Endothelial cell of umbilical vein (primary cell): Measurements from ENCODE around the gene ANTXRL. TPM values are rescaled to one million over a fixed set of nuclear protein-coding genes. Genes with fewer than 3 reads are reported as not detected.
"Not testable (repeated sequence)": the region's sequence is repeated elsewhere in the genome, so short reads cannot be mapped to it uniquely, and the experiment has no call there.

ENCODE experiments used
- BruUV-seq: library from RNA; stranded (reverse); fragments of 400-500 nt; replicated peaks from 2 replicates; lab custom pipeline; 2021; lab: Mats Ljungman, UMichigan
- CTCF ChIA-PET: fragments of 300-600, 350-600 bp; sonication (Branson Sonifier 250); formaldehyde crosslinking; loops from one replicate; lab custom pipeline; 2021; ENCODE audit warnings: antibody characterized with exemption, inconsistent platforms; lab: Charles Lee
- POLR2A ChIA-PET: fragments of 300-600, 350-600 bp; sonication (Branson Sonifier 250); formaldehyde crosslinking; loops from one replicate; lab custom pipeline; 2021; ENCODE audit warnings: antibody characterized with exemption, inconsistent platforms; lab: Charles Lee
- DNase-seq: peaks from one replicate; pipeline ENCODE4 v3.0.0-alpha.2; 2011; ENCODE audit warnings: low read depth, low spot score
- FAIRE-seq: peaks from 2 replicates; lab custom pipeline; 2011; peaks lifted over from hg19 to GRCh38; lab: Jason Lieb, UNC
- H2AFZ ChIP-seq: 2 replicates; pipeline ENCODE4 v1.6.0; 2012; ENCODE audit warnings: low read depth, low read length, control low read depth, inconsistent platforms
- H3K27ac ChIP-seq: 2 replicates; pipeline ENCODE4 v1.5.1; 2011; ENCODE audit warnings: low read depth, mild to moderate bottlenecking, control low read depth, low read length, moderate library complexity; ENCODE audit not compliant: insufficient read depth
- H3K27me3 ChIP-seq, 2 experiments: 2 replicates each; pipeline versions ENCODE4 v1.6.0 to v1.6.1; 2011; ENCODE audit warnings: low read length in 2 of 2, mixed read lengths in 1 of 2; ENCODE audit not compliant: control insufficient read depth in 2 of 2, insufficient read depth in 2 of 2
- H3K36me3 ChIP-seq, 2 experiments: 2 replicates in 1 of 2; 3 replicates in 1 of 2; pipeline ENCODE4 v1.5.1; 2011; ENCODE audit warnings: low read length in 2 of 2, mild to moderate bottlenecking in 1 of 2, moderate library complexity in 1 of 2; ENCODE audit not compliant: control insufficient read depth in 2 of 2, insufficient read depth in 2 of 2; ENCODE audit errors: extremely low read depth in 1 of 2
- H3K4me1 ChIP-seq: 3 replicates; pipeline ENCODE4 v1.5.1; 2011; ENCODE audit warnings: mild to moderate bottlenecking, low read length; ENCODE audit not compliant: control insufficient read depth, insufficient read depth; ENCODE audit errors: extremely low read depth
- H3K4me2 ChIP-seq: 2 replicates; pipeline ENCODE4 v1.6.1; 2011; ENCODE audit warnings: low read length, control low read depth, mixed read lengths; ENCODE audit not compliant: insufficient read depth
- H3K4me3 ChIP-seq, 3 experiments: fragments of 200-600 bp in 1 of 3; sonication (generic), shearing (Covaris generic) in 1 of 3; replicated peaks in 1 of 3; 2 replicates each; pipeline ENCODE4 v1.5.1; 2011 to 2016; ENCODE audit warnings: control low read depth in 3 of 3, low read length in 3 of 3, mild to moderate bottlenecking in 2 of 3, inconsistent platforms in 1 of 3, low read depth in 1 of 3, moderate library complexity in 1 of 3; ENCODE audit not compliant: insufficient read depth in 1 of 3
- H3K79me2 ChIP-seq: 2 replicates; pipeline ENCODE4 v1.6.0; 2012; ENCODE audit warnings: low read length, inconsistent platforms; ENCODE audit not compliant: control insufficient read depth, insufficient read depth
- H3K9ac ChIP-seq: replicated peaks from 2 replicates; pipeline ENCODE3; 2011; ENCODE audit warnings: low read length, control low read depth; ENCODE audit not compliant: insufficient read depth; ENCODE audit errors: extremely low read depth
- H3K9me1 ChIP-seq: replicated peaks from 3 replicates; pipeline ENCODE4 v1.6.0; 2011; ENCODE audit warnings: mild to moderate bottlenecking, low read length; ENCODE audit not compliant: control insufficient read depth, insufficient read depth; ENCODE audit errors: extremely low read depth
- H3K9me3 ChIP-seq: replicated peaks from 2 replicates; pipeline ENCODE4 v1.5.1; 2012; ENCODE audit warnings: low read length, inconsistent platforms; ENCODE audit not compliant: control insufficient read depth, insufficient read depth
- H4K20me1 ChIP-seq: replicated peaks from 2 replicates; pipeline ENCODE3; 2011; ENCODE audit warnings: mild to moderate bottlenecking, low read length; ENCODE audit not compliant: control insufficient read depth, insufficient read depth; ENCODE audit errors: extremely low read depth
- EZH2 ChIP-seq: IDR thresholded peaks from 2 replicates; pipeline ENCODE4 v1.6.1; 2012; ENCODE audit warnings: borderline replicate concordance, low read depth, mild to moderate bottlenecking, moderate library complexity, low read length, inconsistent platforms; ENCODE audit not compliant: severe bottlenecking
- FOS ChIP-seq: IDR thresholded peaks from 2 replicates; pipeline ENCODE4 v1.6.1; 2011; ENCODE audit warnings: mild to moderate bottlenecking, low read length, moderate library complexity, borderline replicate concordance; ENCODE audit not compliant: insufficient read depth
- JUN ChIP-seq: IDR thresholded peaks from 2 replicates; pipeline ENCODE4 v1.6.1; 2011; ENCODE audit warnings: borderline replicate concordance, low read depth; ENCODE audit not compliant: insufficient read length, insufficient read depth
- MAX ChIP-seq: IDR thresholded peaks from 2 replicates; pipeline ENCODE4 v1.6.1; 2011; ENCODE audit not compliant: insufficient read depth, insufficient read length
- MYC ChIP-seq: IDR thresholded peaks from one replicate; pipeline ENCODE4 v1.6.1; 2011; ENCODE audit warnings: mild to moderate bottlenecking, low read depth, low read length
- POLR2A ChIP-seq: IDR thresholded peaks from 2 replicates; pipeline ENCODE4 v1.6.1; 2012; ENCODE audit warnings: low read depth, mild to moderate bottlenecking, control low read depth, low read length
- POLR2AphosphoS5 ChIP-seq: IDR thresholded peaks from 2 replicates; pipeline ENCODE4 v1.6.1; 2012; ENCODE audit warnings: low read depth, mild to moderate bottlenecking, control low read depth, low read length, moderate library complexity; ENCODE audit not compliant: insufficient read depth
- dilution Hi-C: fragments of 300-500 bp; cut with MboI; formaldehyde crosslinking; loops from one replicate; pipeline ENCODE4 v1.15.0; 2019; ENCODE audit warnings: low sequenced_read_pairs; ENCODE audit not compliant: extremely low pct_ligation_motif_present
- intact Hi-C: fragments of 100-400 bp; cut with micrococcal nuclease; formaldehyde crosslinking; loops from one replicate; pipeline ENCODE4 v1.10.0; 2022
- polyA plus RNA-seq, 4 experiments: library from polyadenylated mRNA; depleted of rRNA in 3 of 4; stranded (reverse) in 3 of 4; unstranded in 1 of 4; fragments of >200 nt; gene quantifications; 2 replicates each; pipeline versions ENCODE4 v1.2.1 to v1.2.3, GENCODE V29; 2011 to 2012; ENCODE audit warnings: missing spikeins in 1 of 4
- total RNA-seq: library from RNA; stranded (reverse); gene quantifications from 2 replicates; pipeline ENCODE4 v1.2.3, GENCODE V29; 2021
- TF ChIP-seq, protein P1 (sequence below), 2 donors: IDR thresholded peaks; 1 replicate in 1 of 2; 2 replicates in 1 of 2; pipeline ENCODE4 v1.5.1; 2011; ENCODE audit warnings: low read length in 2 of 2, mild to moderate bottlenecking in 2 of 2, moderate library complexity in 2 of 2, control low read depth in 1 of 2, inconsistent platforms in 1 of 2, low read depth in 1 of 2; ENCODE audit not compliant: insufficient read depth in 1 of 2; ENCODE audit errors: extremely low read depth in 1 of 2

Gene ANTXRL
- total and polyA plus RNA-seq, 2 donors (not counting 3 experiments of a cell fraction or from before 2014, with no cell fraction given): not detected

DNA sequence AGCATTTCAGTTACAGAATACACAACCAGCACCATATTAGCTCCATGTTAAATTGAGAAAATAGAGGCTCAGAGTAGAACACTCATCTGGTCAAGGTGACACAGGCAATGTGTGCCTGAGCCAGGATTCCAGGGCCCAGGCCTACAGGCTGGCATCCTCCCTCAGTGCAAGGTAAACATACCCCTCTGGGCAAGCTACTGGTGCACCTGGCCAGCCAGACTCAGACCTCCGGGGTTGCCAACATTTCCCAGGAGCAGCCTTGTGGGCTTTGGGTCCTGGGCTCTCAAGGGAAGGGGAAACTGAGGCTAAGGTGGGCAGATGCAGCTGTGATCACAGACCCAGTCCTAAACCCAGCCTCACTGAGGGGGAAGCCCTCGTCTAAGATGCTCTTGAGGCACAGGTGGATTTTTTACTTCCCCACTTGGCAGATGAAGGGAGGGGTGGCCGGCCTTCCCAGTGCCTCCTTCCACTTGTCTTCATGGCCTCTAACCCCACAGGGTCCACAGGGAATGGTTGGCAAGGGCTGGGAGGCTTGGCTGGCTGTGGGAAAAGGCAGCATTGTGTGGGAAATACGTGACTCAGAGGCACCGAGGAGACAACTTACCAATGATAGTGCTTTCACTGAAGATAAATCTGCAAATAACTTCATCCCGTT, 23.8 kb upstream of the ANTXRL start:
- H4K20me1 ChIP-seq, H3K9me3 ChIP-seq, H3K27ac ChIP-seq, H3K4me3 ChIP-seq, H3K79me2 ChIP-seq, H3K4me1 ChIP-seq, H3K27me3 ChIP-seq, BruUV-seq, H2AFZ ChIP-seq, CTCF ChIA-PET, dilution Hi-C loops, H3K9ac ChIP-seq, FAIRE-seq, H3K9me1 ChIP-seq, intact Hi-C loops, H3K4me2 ChIP-seq, DNase-seq, POLR2A ChIA-PET, H3K36me3 ChIP-seq: not testable (repeated sequence)

GRCh38 chr10:46263831-46264268, 22.9 kb upstream of the ANTXRL start:
- no peak for FAIRE-seq
- dilution Hi-C loops: no loop called here

More at GRCh38 chr10:46263831-46264268, 22.9 kb upstream of the ANTXRL start:
- Histone ChIP-seq H4K20me1 (no peaks in the 10 kb centered on the region), H3K4me3 (no peak overlapping the region), H3K4me2 (no peak overlapping the region), H3K9me3 (no peaks in the 10 kb centered on the region), H3K36me3 (no peaks in the 10 kb centered on the region), H3K9me1 (no peaks in the 10 kb centered on the region), H3K79me2 (no peaks in the 10 kb centered on the region), H3K9ac (no peak overlapping the region), H3K27me3 (no peaks in the 10 kb centered on the region), H3K4me1 (no peaks in the 10 kb centered on the region), H3K27ac (no peak overlapping the region), H2AFZ (no peak overlapping the region)
- intact Hi-C loops: no loop called here
- no peak for DNase-seq
- no TSS peak for BruUV-seq
- TF ChIP-seq, protein P1, sequence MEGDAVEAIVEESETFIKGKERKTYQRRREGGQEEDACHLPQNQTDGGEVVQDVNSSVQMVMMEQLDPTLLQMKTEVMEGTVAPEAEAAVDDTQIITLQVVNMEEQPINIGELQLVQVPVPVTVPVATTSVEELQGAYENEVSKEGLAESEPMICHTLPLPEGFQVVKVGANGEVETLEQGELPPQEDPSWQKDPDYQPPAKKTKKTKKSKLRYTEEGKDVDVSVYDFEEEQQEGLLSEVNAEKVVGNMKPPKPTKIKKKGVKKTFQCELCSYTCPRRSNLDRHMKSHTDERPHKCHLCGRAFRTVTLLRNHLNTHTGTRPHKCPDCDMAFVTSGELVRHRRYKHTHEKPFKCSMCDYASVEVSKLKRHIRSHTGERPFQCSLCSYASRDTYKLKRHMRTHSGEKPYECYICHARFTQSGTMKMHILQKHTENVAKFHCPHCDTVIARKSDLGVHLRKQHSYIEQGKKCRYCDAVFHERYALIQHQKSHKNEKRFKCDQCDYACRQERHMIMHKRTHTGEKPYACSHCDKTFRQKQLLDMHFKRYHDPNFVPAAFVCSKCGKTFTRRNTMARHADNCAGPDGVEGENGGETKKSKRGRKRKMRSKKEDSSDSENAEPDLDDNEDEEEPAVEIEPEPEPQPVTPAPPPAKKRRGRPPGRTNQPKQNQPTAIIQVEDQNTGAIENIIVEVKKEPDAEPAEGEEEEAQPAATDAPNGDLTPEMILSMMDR (IDR thresholded peaks at IDR 0.05; ENCODE audit: extremely low read depth in 1 of 2, insufficient read depth in 1 of 2, low read depth in 1 of 2, low read length in 2 of 2): no peak
- TF ChIP-seq POLR2AphosphoS5 (no peak), JUN (no peak), POLR2A (no peak), FOS (no peak), MYC (no peak), MAX (no peak), EZH2 (no peak)
- CTCF ChIA-PET: interaction anchor here (1.4 kb wide), 1 partner anchor 9 kb away, joined by 4 read pairs; no protein-coding TSS in a partner anchor
- POLR2A ChIA-PET: no interaction called here
